ENCODE measurements around the gene APCS.

Gene APCS

GRCh38 chr1:159591981-159592380 lies 4.4 kb downstream of the APCS start:
- TF ChIP-seq EZH2 (IDR thresholded peaks at IDR 0.05; ENCODE audit: borderline replicate concordance, low read length) (no peak), CTCF (IDR thresholded peaks at IDR 0.05; ENCODE audit: low read length) (no peak)
- no peak overlapping the region for H3K9ac ChIP-seq (ENCODE audit: low read length)
- H3F3A ChIP-seq (ENCODE audit: insufficient read depth, low read length): no peaks in the 10 kb centered on the region
- no peaks in the 10 kb centered on the region for H3K79me2 ChIP-seq (ENCODE audit: insufficient read depth, low read length)
- H3K4me1 ChIP-seq (ENCODE audit: insufficient read depth, low read length, severe bottlenecking): no peaks in the 10 kb centered on the region
- H3K9me3 ChIP-seq (ENCODE audit: low read length): no peaks in the 10 kb centered on the region
- no peak overlapping the region for H3K4me2 ChIP-seq (ENCODE audit: low read length)
- no peak overlapping the region for H3K4me3 ChIP-seq (ENCODE audit: low read depth, low read length, poor library complexity, severe bottlenecking)
- H3K9me2 ChIP-seq (ENCODE audit: low read depth, low read length): no peaks in the 10 kb centered on the region
- H3K36me3 ChIP-seq (ENCODE audit: insufficient read depth, low read length): no peaks in the 10 kb centered on the region
- H2AFZ ChIP-seq (ENCODE audit: low read length): no peak overlapping the region
- H3K27ac ChIP-seq (ENCODE audit: low read depth, low read length, poor library complexity, severe bottlenecking): no peak overlapping the region
- no peaks in the 10 kb centered on the region for H3K27me3 ChIP-seq (ENCODE audit: insufficient read depth, low read length)
- H4K20me1 ChIP-seq (ENCODE audit: insufficient read depth, low read length): no peaks in the 10 kb centered on the region

- H3K36me3 ChIP-seq (ENCODE audit: insufficient read depth, low read length): no peaks in the 10 kb centered on the region
- no peaks in the 10 kb centered on the region for H3K27me3 ChIP-seq (ENCODE audit: insufficient read depth, low read length)
- no peak overlapping the region for H3K4me3 ChIP-seq (ENCODE audit: low read depth, low read length, poor library complexity, severe bottlenecking)
- H4K20me1 ChIP-seq (ENCODE audit: insufficient read depth, low read length): no peaks in the 10 kb centered on the region
- H3K27ac ChIP-seq (ENCODE audit: low read depth, low read length, poor library complexity, severe bottlenecking): no peak overlapping the region
- no peak overlapping the region for H3K9ac ChIP-seq (ENCODE audit: low read length)
- H3K79me2 ChIP-seq (ENCODE audit: insufficient read depth, low read length): no peaks in the 10 kb centered on the region
- H3K9me3 ChIP-seq (ENCODE audit: low read length): no peaks in the 10 kb centered on the region
- H3K9me2 ChIP-seq (ENCODE audit: low read depth, low read length): no peaks in the 10 kb centered on the region
- no peaks in the 10 kb centered on the region for H3F3A ChIP-seq (ENCODE audit: insufficient read depth, low read length)
- H2AFZ ChIP-seq (ENCODE audit: low read length): no peak overlapping the region
- no peaks in the 10 kb centered on the region for H3K4me1 ChIP-seq (ENCODE audit: insufficient read depth, low read length, severe bottlenecking)
- no peak overlapping the region for H3K4me2 ChIP-seq (ENCODE audit: low read length)
- TF ChIP-seq EZH2 (IDR thresholded peaks at IDR 0.05; ENCODE audit: borderline replicate concordance, low read length): no peak
- no peak for TF ChIP-seq CTCF (IDR thresholded peaks at IDR 0.05; ENCODE audit: low read length)
Measured at GRCh38 chr1:159594625-159595405, 7.2 kb downstream of the APCS start.

DNA sequence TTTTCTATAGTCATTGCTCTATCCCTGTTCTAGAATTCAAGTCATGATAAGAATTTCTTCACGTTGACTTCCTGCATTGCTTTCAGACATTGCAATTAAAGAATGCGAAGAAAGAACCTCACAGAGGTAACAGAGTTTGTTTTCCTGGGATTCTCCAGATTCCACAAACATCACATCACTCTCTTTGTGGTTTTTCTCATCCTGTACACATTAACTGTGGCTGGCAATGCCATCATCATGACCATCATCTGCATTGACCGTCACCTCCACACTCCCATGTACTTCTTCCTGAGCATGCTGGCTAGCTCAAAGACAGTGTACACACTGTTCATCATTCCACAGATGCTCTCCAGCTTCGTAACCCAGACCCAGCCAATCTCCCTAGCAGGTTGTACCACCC lies 10.6 kb downstream of the APCS start:
- Histone ChIP-seq H3K9me2 (ENCODE audit: low read depth, low read length) (no peaks in the 10 kb centered on the region), H3K4me1 (ENCODE audit: insufficient read depth, low read length, severe bottlenecking) (no peaks in the 10 kb centered on the region), H3K79me2 (ENCODE audit: insufficient read depth, low read length) (no peaks in the 10 kb centered on the region), H3K9me3 (ENCODE audit: low read length) (no peaks in the 10 kb centered on the region), H3F3A (ENCODE audit: insufficient read depth, low read length) (no peaks in the 10 kb centered on the region), H3K4me3 (ENCODE audit: low read depth, low read length, poor library complexity, severe bottlenecking) (no peak overlapping the region), H3K9ac (ENCODE audit: low read length) (no peak overlapping the region), H3K27ac (ENCODE audit: low read depth, low read length, poor library complexity, severe bottlenecking) (no peak overlapping the region), H3K27me3 (ENCODE audit: insufficient read depth, low read length) (no peaks in the 10 kb centered on the region), H4K20me1 (ENCODE audit: insufficient read depth, low read length) (no peaks in the 10 kb centered on the region), H3K36me3 (ENCODE audit: insufficient read depth, low read length) (no peaks in the 10 kb centered on the region), H3K4me2 (ENCODE audit: low read length) (no peak overlapping the region), H2AFZ (ENCODE audit: low read length) (no peak overlapping the region)
- no peak for TF ChIP-seq CTCF (IDR thresholded peaks at IDR 0.05; ENCODE audit: low read length)
- no peak for TF ChIP-seq EZH2 (IDR thresholded peaks at IDR 0.05; ENCODE audit: borderline replicate concordance, low read length)

Data from OCI-LY1 (cell line).